Epithelial cell of proximal tubule (primary cell): Measurements from ENCODE around the gene BTBD9. TPM values are rescaled to one million over a fixed set of nuclear protein-coding genes. Genes with fewer than 3 reads are reported as not detected.

Experiments used
- DNase-seq: peaks from one replicate; pipeline ENCODE4 v3.0.0-alpha.2; 2011; ENCODE audit warnings: low read depth
- H3K4me3 ChIP-seq: 2 replicates; pipeline ENCODE4 v1.5.1; 2011; ENCODE audit warnings: low read depth, mild to moderate bottlenecking, low read length
- total RNA-seq: library from RNA; depleted of rRNA; stranded (reverse); fragments of >200 nt; gene quantifications from 2 replicates; pipeline ENCODE4 v1.2.3, GENCODE V29; 2015
- TF ChIP-seq, protein P1 (sequence below): conservative IDR thresholded peaks from 2 replicates; pipeline ENCODE4 v1.5.1; 2012; ENCODE audit warnings: low read depth, mild to moderate bottlenecking, low read length

The BTBD9 gene
- total RNA-seq, 1 donor from 2014 or later, result 2.9 TPM

DNA sequence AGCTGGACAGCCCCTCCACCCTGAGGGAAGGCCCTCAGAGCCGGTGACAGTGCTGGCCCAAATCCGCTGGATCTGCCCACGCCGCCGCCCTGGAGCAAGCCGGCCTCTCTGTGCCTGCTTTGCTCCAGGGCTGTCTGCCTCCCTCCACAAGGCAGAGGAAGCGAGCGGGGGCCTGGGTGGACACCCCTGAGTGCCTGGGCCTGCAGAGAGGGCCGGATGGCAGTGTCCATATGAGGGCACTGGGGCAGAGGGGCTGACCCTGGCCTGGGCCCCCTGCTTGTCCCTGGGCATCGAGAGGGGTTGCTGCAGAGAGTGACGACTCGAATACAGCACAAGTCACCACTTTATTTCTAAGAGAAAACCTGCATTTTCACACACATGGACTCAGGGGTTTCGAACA, 471.6 kb downstream of the BTBD9 start:
- DNase-seq, result no peak
- TF ChIP-seq, protein P1, sequence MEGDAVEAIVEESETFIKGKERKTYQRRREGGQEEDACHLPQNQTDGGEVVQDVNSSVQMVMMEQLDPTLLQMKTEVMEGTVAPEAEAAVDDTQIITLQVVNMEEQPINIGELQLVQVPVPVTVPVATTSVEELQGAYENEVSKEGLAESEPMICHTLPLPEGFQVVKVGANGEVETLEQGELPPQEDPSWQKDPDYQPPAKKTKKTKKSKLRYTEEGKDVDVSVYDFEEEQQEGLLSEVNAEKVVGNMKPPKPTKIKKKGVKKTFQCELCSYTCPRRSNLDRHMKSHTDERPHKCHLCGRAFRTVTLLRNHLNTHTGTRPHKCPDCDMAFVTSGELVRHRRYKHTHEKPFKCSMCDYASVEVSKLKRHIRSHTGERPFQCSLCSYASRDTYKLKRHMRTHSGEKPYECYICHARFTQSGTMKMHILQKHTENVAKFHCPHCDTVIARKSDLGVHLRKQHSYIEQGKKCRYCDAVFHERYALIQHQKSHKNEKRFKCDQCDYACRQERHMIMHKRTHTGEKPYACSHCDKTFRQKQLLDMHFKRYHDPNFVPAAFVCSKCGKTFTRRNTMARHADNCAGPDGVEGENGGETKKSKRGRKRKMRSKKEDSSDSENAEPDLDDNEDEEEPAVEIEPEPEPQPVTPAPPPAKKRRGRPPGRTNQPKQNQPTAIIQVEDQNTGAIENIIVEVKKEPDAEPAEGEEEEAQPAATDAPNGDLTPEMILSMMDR, result no peak
- no peak overlapping the region for H3K4me3 ChIP-seq

- H3K4me3 ChIP-seq, result no peak overlapping the region
- no peak for DNase-seq
- TF ChIP-seq, protein P1, result no peak
Measured at GRCh38 chr6:38167598-38167997, 472.1 kb downstream of the BTBD9 start.

- TF ChIP-seq, protein P1, result no peak
- no peak for DNase-seq
- no peak overlapping the region for H3K4me3 ChIP-seq
Measured at GRCh38 chr6:38166411-38167240, 473.1 kb downstream of the BTBD9 start.

GRCh38 chr6:38164671-38165108, 475.0 kb downstream of the BTBD9 start:
- DNase-seq, result no peak
- TF ChIP-seq, protein P1, result no peak
- no peak overlapping the region for H3K4me3 ChIP-seq

GRCh38 chr6:38164131-38164481, 475.6 kb downstream of the BTBD9 start:
- no peak for DNase-seq
- TF ChIP-seq, protein P1, result no peak
- H3K4me3 ChIP-seq, result no peak overlapping the region

- TF ChIP-seq, protein P1, result no peak
- no peak overlapping the region for H3K4me3 ChIP-seq
- DNase-seq, result no peak
Measured at GRCh38 chr6:38163186-38164130, 476.3 kb downstream of the BTBD9 start.
